Left ventricle myocardium inferior (tissue), 1 donor: Measurements from ENCODE around the gene SDR9C7. TPM values are rescaled to one million over a fixed set of nuclear protein-coding genes. Genes with fewer than 3 reads are reported as not detected.
"Not testable (repeated sequence)": the region's sequence is repeated elsewhere in the genome, so short reads cannot be mapped to it uniquely, and the experiment has no call there.

ENCODE experiments used
- DNase-seq: peaks from one replicate; pipeline ENCODE4 v3.0.0-alpha.2; 2020
- H3K27ac ChIP-seq: fragments of 200-600 bp; replicated peaks from 2 replicates; pipeline ENCODE4 v1.8.0; 2021
- H3K27me3 ChIP-seq: fragments of 200-600 bp; 2 replicates; pipeline ENCODE4 v1.8.0; 2021; ENCODE audit warnings: low read depth
- H3K36me3 ChIP-seq: fragments of 200-600 bp; 2 replicates; pipeline ENCODE4 v1.8.0; 2021
- H3K4me1 ChIP-seq: fragments of 200-600 bp; 2 replicates; pipeline ENCODE4 v1.8.0; 2021
- H3K4me3 ChIP-seq: fragments of 200-600 bp; 2 replicates; pipeline ENCODE4 v1.8.0; 2021; ENCODE audit warnings: mild to moderate bottlenecking, moderate library complexity
- H3K9me3 ChIP-seq: fragments of 200-600 bp; replicated peaks from 2 replicates; pipeline ENCODE4 v1.8.0; 2021
- CTCF ChIP-seq: fragments of 200-600 bp; IDR thresholded peaks from 2 replicates; pipeline ENCODE4 v1.8.0; 2021; ENCODE audit warnings: antibody characterized with exemption, mild to moderate bottlenecking, borderline replicate concordance
- intact Hi-C: fragments of 100-400 bp; cut with micrococcal nuclease; formaldehyde crosslinking; loops from one replicate; pipeline ENCODE4 v1.11.0; 2022
- total RNA-seq: library from RNA; stranded (reverse); fragmentation: NEBNext Ultra II Directional; extraction: Animal tissue kit (Norgen Biotek cat#: 25700); gene quantifications from one replicate; pipeline ENCODE4 v1.2.1, GENCODE V29; 2021
- donor health status: DM: no; HTN: yes; CAD: no; lungs with severe emphysema.

SDR9C7 gene
- total RNA-seq, 1 donor from 2014 or later: not detected

GRCh38 chr12:56978397-56979138 lies 44.4 kb upstream of the SDR9C7 start:
- H3K4me1 ChIP-seq: no peaks in the 10 kb centered on the region
- H3K9me3 ChIP-seq: no peaks in the 10 kb centered on the region
- no peak overlapping the region for H3K4me3 ChIP-seq
- no peak for TF ChIP-seq CTCF
- DNase-seq: no peak
- intact Hi-C loops: no loop called here
- no peaks in the 10 kb centered on the region for H3K36me3 ChIP-seq
- no peak overlapping the region for H3K27ac ChIP-seq
- no peaks in the 10 kb centered on the region for H3K27me3 ChIP-seq

- intact Hi-C loops, DNase-seq, H3K4me3 ChIP-seq, H3K27ac ChIP-seq, H3K9me3 ChIP-seq, H3K27me3 ChIP-seq, H3K4me1 ChIP-seq, H3K36me3 ChIP-seq: not testable (repeated sequence)
Measured at GRCh38 chr12:56977361-56977760, 43.2 kb upstream of the SDR9C7 start.

- H3K27me3 ChIP-seq, DNase-seq, intact Hi-C loops, H3K4me1 ChIP-seq, H3K9me3 ChIP-seq, H3K27ac ChIP-seq, H3K36me3 ChIP-seq, H3K4me3 ChIP-seq: not testable (repeated sequence)
Measured at GRCh38 chr12:56974224-56974623, 40.0 kb upstream of the SDR9C7 start.

- H3K9me3 ChIP-seq: peaks cover 11% of the 10 kb centered on the region
- H3K4me1 ChIP-seq, H3K4me3 ChIP-seq, H3K27me3 ChIP-seq, intact Hi-C loops, H3K36me3 ChIP-seq, DNase-seq, H3K27ac ChIP-seq: not testable (repeated sequence)
Measured at GRCh38 chr12:56968910-56969309, 34.7 kb upstream of the SDR9C7 start.

- intact Hi-C loops, H3K27me3 ChIP-seq, H3K36me3 ChIP-seq, H3K27ac ChIP-seq, H3K4me1 ChIP-seq, H3K4me3 ChIP-seq, DNase-seq: not testable (repeated sequence)
- peaks cover 11% of the 10 kb centered on the region for H3K9me3 ChIP-seq
Measured at GRCh38 chr12:56965997-56966642, 31.9 kb upstream of the SDR9C7 start.

GRCh38 chr12:56965124-56965523 lies 30.9 kb upstream of the SDR9C7 start:
- H3K36me3 ChIP-seq, H3K27ac ChIP-seq, H3K4me1 ChIP-seq, H3K27me3 ChIP-seq, H3K4me3 ChIP-seq, DNase-seq, intact Hi-C loops: not testable (repeated sequence)
- H3K9me3 ChIP-seq: peaks cover 11% of the 10 kb centered on the region

GRCh38 chr12:56963557-56963956 lies 29.3 kb upstream of the SDR9C7 start:
- H3K27ac ChIP-seq, H3K4me1 ChIP-seq, intact Hi-C loops, H3K36me3 ChIP-seq, DNase-seq, H3K27me3 ChIP-seq, H3K4me3 ChIP-seq: not testable (repeated sequence)
- peaks cover 20% of the 10 kb centered on the region for H3K9me3 ChIP-seq

- H3K9me3 ChIP-seq: peaks cover 24% of the 10 kb centered on the region
- H3K4me1 ChIP-seq, intact Hi-C loops, H3K36me3 ChIP-seq, H3K27me3 ChIP-seq, H3K27ac ChIP-seq, DNase-seq, H3K4me3 ChIP-seq: not testable (repeated sequence)
Measured at GRCh38 chr12:56962247-56962646, 28.0 kb upstream of the SDR9C7 start.

GRCh38 chr12:56958422-56958821 lies 24.2 kb upstream of the SDR9C7 start:
- peaks cover 7% of the 10 kb centered on the region for H3K36me3 ChIP-seq
- DNase-seq: no peak
- H3K27me3 ChIP-seq: no peaks in the 10 kb centered on the region
- peaks cover 14% of the 10 kb centered on the region for H3K9me3 ChIP-seq
- H3K4me3 ChIP-seq: no peak overlapping the region
- TF ChIP-seq CTCF: no peak
- intact Hi-C loops: no loop called here
- no peaks in the 10 kb centered on the region for H3K4me1 ChIP-seq
- H3K27ac ChIP-seq: no peak overlapping the region
